Measurements from ENCODE around the gene TBX22.
"Not testable (repeated sequence)": the region's sequence is repeated elsewhere in the genome, so short reads cannot be mapped to it uniquely, and the experiment has no call there.

The TBX22 gene

GRCh38 chrX:80014141-80014940 is at the start of gene TBX22:
Gene TBX22 (plus strand): TSS chrX:80014753. CDS start chrX:80022270, 7,517 bp downstream.
- Histone ChIP-seq H3K9ac (ENCODE audit: low read length in 5 of 5) (no peak within 1 kb of the TSS), H3K4me1 (ENCODE audit: control insufficient read depth in 5 of 5, insufficient read depth in 5 of 5, low read length in 5 of 5) (no peaks in the 10 kb centered on the region), H3K36me3 (ENCODE audit: control insufficient read depth in 5 of 5, insufficient read depth in 5 of 5, low read length in 5 of 5) (no peaks in the 10 kb centered on the region), H3K9me3 (ENCODE audit: control insufficient read depth in 5 of 5, low read length in 5 of 5) (no peaks in the 10 kb centered on the region), H3K4me3 (ENCODE audit: low read depth in 1 of 5, low read length in 5 of 5) (no peak within 1 kb of the TSS), H3K27me3 (ENCODE audit: control insufficient read depth in 5 of 5, insufficient read depth in 4 of 5, low read length in 5 of 5) (peaks cover 4 to 22% (median 7%) of the 10 kb centered on the region in 5 donors), H3K27ac (ENCODE audit: low read depth, low read length) (no peak within 1 kb of the TSS)

- Histone ChIP-seq H3K9me3 (ENCODE audit: control insufficient read depth in 5 of 5, low read length in 5 of 5) (peaks cover 2 to 30% (median 13%) of the 10 kb centered on the region in 5 donors), H3K4me1 (ENCODE audit: control insufficient read depth in 5 of 5, insufficient read depth in 5 of 5, low read length in 5 of 5) (no peaks in the 10 kb centered on the region), H3K9ac (ENCODE audit: low read length in 5 of 5) (no peak overlapping the region), H3K27ac (ENCODE audit: low read depth, low read length) (no peak overlapping the region), H3K36me3 (ENCODE audit: control insufficient read depth in 5 of 5, insufficient read depth in 5 of 5, low read length in 5 of 5) (no peaks in the 10 kb centered on the region), H3K4me3 (ENCODE audit: low read depth in 1 of 5, low read length in 5 of 5) (no peak overlapping the region), H3K27me3 (ENCODE audit: control insufficient read depth in 5 of 5, insufficient read depth in 4 of 5, low read length in 5 of 5) (peaks cover 0 to 4% (median 0%) of the 10 kb centered on the region in 5 donors)
Measured at GRCh38 chrX:79975605-79976004, 38.9 kb upstream of the TBX22 start.

GRCh38 chrX:80004458-80004857 is 10.1 kb upstream of the TBX22 start:
- Histone ChIP-seq H3K4me3 (ENCODE audit: low read depth in 1 of 5, low read length in 5 of 5) (no peak overlapping the region), H3K36me3 (ENCODE audit: control insufficient read depth in 5 of 5, insufficient read depth in 5 of 5, low read length in 5 of 5) (no peaks in the 10 kb centered on the region), H3K9me3 (ENCODE audit: control insufficient read depth in 5 of 5, low read length in 5 of 5) (no peaks in the 10 kb centered on the region), H3K4me1 (ENCODE audit: control insufficient read depth in 5 of 5, insufficient read depth in 5 of 5, low read length in 5 of 5) (no peaks in the 10 kb centered on the region), H3K27ac (ENCODE audit: low read depth, low read length) (no peak overlapping the region), H3K27me3 (ENCODE audit: control insufficient read depth in 5 of 5, insufficient read depth in 4 of 5, low read length in 5 of 5) (no peaks in the 10 kb centered on the region), H3K9ac (ENCODE audit: low read length in 5 of 5) (no peak overlapping the region)

- no peak overlapping the region for H3K4me3 ChIP-seq (ENCODE audit: low read depth in 1 of 5, low read length in 5 of 5)
- no peaks in the 10 kb centered on the region for H3K9me3 ChIP-seq (ENCODE audit: control insufficient read depth in 5 of 5, low read length in 5 of 5)
- H3K4me1 ChIP-seq (ENCODE audit: control insufficient read depth in 5 of 5, insufficient read depth in 5 of 5, low read length in 5 of 5): no peaks in the 10 kb centered on the region
- no peak overlapping the region for H3K9ac ChIP-seq (ENCODE audit: low read length in 5 of 5)
- no peak overlapping the region for H3K27ac ChIP-seq (ENCODE audit: low read depth, low read length)
- H3K36me3 ChIP-seq (ENCODE audit: control insufficient read depth in 5 of 5, insufficient read depth in 5 of 5, low read length in 5 of 5): no peaks in the 10 kb centered on the region
- H3K27me3 ChIP-seq (ENCODE audit: control insufficient read depth in 5 of 5, insufficient read depth in 4 of 5, low read length in 5 of 5): peaks cover 4 to 22% (median 7%) of the 10 kb centered on the region in 5 donors
Measured at GRCh38 chrX:80011522-80011921, 3.0 kb upstream of the TBX22 start.

- Histone ChIP-seq H3K27me3 (ENCODE audit: control insufficient read depth in 5 of 5, insufficient read depth in 4 of 5, low read length in 5 of 5) (peaks cover 4 to 18% (median 7%) of the 10 kb centered on the region in 5 donors), H3K4me3 (ENCODE audit: low read depth in 1 of 5, low read length in 5 of 5) (no peak overlapping the region), H3K9ac (ENCODE audit: low read length in 5 of 5) (no peak overlapping the region), H3K4me1 (ENCODE audit: control insufficient read depth in 5 of 5, insufficient read depth in 5 of 5, low read length in 5 of 5) (no peaks in the 10 kb centered on the region), H3K27ac (ENCODE audit: low read depth, low read length) (no peak overlapping the region), H3K36me3 (ENCODE audit: control insufficient read depth in 5 of 5, insufficient read depth in 5 of 5, low read length in 5 of 5) (no peaks in the 10 kb centered on the region), H3K9me3 (ENCODE audit: control insufficient read depth in 5 of 5, low read length in 5 of 5) (no peaks in the 10 kb centered on the region)
Measured at GRCh38 chrX:80016182-80016581, 1.6 kb downstream of the TBX22 start.

GRCh38 chrX:80021621-80022020 is 7.1 kb downstream of the TBX22 start:
- H3K4me3 ChIP-seq (ENCODE audit: low read depth in 1 of 5, low read length in 5 of 5): no peak overlapping the region
- H3K9me3 ChIP-seq (ENCODE audit: control insufficient read depth in 5 of 5, low read length in 5 of 5): peaks cover 0 to 2% (median 0%) of the 10 kb centered on the region in 5 donors
- no peaks in the 10 kb centered on the region for H3K4me1 ChIP-seq (ENCODE audit: control insufficient read depth in 5 of 5, insufficient read depth in 5 of 5, low read length in 5 of 5)
- no peak overlapping the region for H3K9ac ChIP-seq (ENCODE audit: low read length in 5 of 5)
- H3K27me3 ChIP-seq (ENCODE audit: control insufficient read depth in 5 of 5, insufficient read depth in 4 of 5, low read length in 5 of 5): peaks cover 7 to 23% (median 13%) of the 10 kb centered on the region in 5 donors
- H3K27ac ChIP-seq (ENCODE audit: low read depth, low read length): no peak overlapping the region
- H3K36me3 ChIP-seq (ENCODE audit: control insufficient read depth in 5 of 5, insufficient read depth in 5 of 5, low read length in 5 of 5): no peaks in the 10 kb centered on the region

GRCh38 chrX:80022363-80023031 is 7.9 kb downstream of the TBX22 start:
- H3K4me1 ChIP-seq (ENCODE audit: control insufficient read depth in 5 of 5, insufficient read depth in 5 of 5, low read length in 5 of 5): no peaks in the 10 kb centered on the region
- H3K9me3 ChIP-seq (ENCODE audit: control insufficient read depth in 5 of 5, low read length in 5 of 5): peaks cover 0 to 2% (median 0%) of the 10 kb centered on the region in 5 donors
- no peaks in the 10 kb centered on the region for H3K36me3 ChIP-seq (ENCODE audit: control insufficient read depth in 5 of 5, insufficient read depth in 5 of 5, low read length in 5 of 5)
- peak overlapping the region in 1 of 5 donors; percentile 17 for H3K4me3 ChIP-seq (ENCODE audit: low read depth in 1 of 5, low read length in 5 of 5)
- no peak overlapping the region for H3K27ac ChIP-seq (ENCODE audit: low read depth, low read length)
- H3K27me3 ChIP-seq (ENCODE audit: control insufficient read depth in 5 of 5, insufficient read depth in 4 of 5, low read length in 5 of 5): peaks cover 7 to 23% (median 13%) of the 10 kb centered on the region in 5 donors
- H3K9ac ChIP-seq (ENCODE audit: low read length in 5 of 5): no peak overlapping the region

- H3K27me3 ChIP-seq (ENCODE audit: control insufficient read depth in 5 of 5, insufficient read depth in 4 of 5, low read length in 5 of 5): peaks cover 7 to 23% (median 13%) of the 10 kb centered on the region in 5 donors
Measured at GRCh38 chrX:80026116-80026515, 11.6 kb downstream of the TBX22 start.

GRCh38 chrX:80066156-80066555 is 51.6 kb downstream of the TBX22 start:
- H3K27ac ChIP-seq (ENCODE audit: low read depth, low read length); H3K4me1 ChIP-seq (ENCODE audit: control insufficient read depth in 5 of 5, insufficient read depth in 5 of 5, low read length in 5 of 5): not testable (repeated sequence)

More at GRCh38 chrX:80026116-80026515, 11.6 kb downstream of the TBX22 start:
- no peak overlapping the region for H3K4me3 ChIP-seq (ENCODE audit: low read depth in 1 of 5, low read length in 5 of 5)
- no peaks in the 10 kb centered on the region for H3K36me3 ChIP-seq (ENCODE audit: control insufficient read depth in 5 of 5, insufficient read depth in 5 of 5, low read length in 5 of 5)
- H3K27ac ChIP-seq (ENCODE audit: low read depth, low read length): no peak overlapping the region
- peaks cover 0 to 2% (median 0%) of the 10 kb centered on the region in 5 donors for H3K9me3 ChIP-seq (ENCODE audit: control insufficient read depth in 5 of 5, low read length in 5 of 5)
- H3K4me1 ChIP-seq (ENCODE audit: control insufficient read depth in 5 of 5, insufficient read depth in 5 of 5, low read length in 5 of 5): no peaks in the 10 kb centered on the region
- no peak overlapping the region for H3K9ac ChIP-seq (ENCODE audit: low read length in 5 of 5)

GRCh38 chrX:80075625-80076024 is 61.1 kb downstream of the TBX22 start:
- H3K9ac ChIP-seq (ENCODE audit: low read length in 5 of 5); H3K27me3 ChIP-seq (ENCODE audit: control insufficient read depth in 5 of 5, insufficient read depth in 4 of 5, low read length in 5 of 5); H3K36me3 ChIP-seq (ENCODE audit: control insufficient read depth in 5 of 5, insufficient read depth in 5 of 5, low read length in 5 of 5); H3K4me3 ChIP-seq (ENCODE audit: low read depth in 1 of 5, low read length in 5 of 5); H3K27ac ChIP-seq (ENCODE audit: low read depth, low read length); H3K4me1 ChIP-seq (ENCODE audit: control insufficient read depth in 5 of 5, insufficient read depth in 5 of 5, low read length in 5 of 5): not testable (repeated sequence)
- peaks cover 0 to 15% (median 7%) of the 10 kb centered on the region in 5 donors for H3K9me3 ChIP-seq (ENCODE audit: control insufficient read depth in 5 of 5, low read length in 5 of 5)

More at GRCh38 chrX:80066156-80066555, 51.6 kb downstream of the TBX22 start:
- H3K27me3 ChIP-seq (ENCODE audit: control insufficient read depth in 5 of 5, insufficient read depth in 4 of 5, low read length in 5 of 5); H3K9ac ChIP-seq (ENCODE audit: low read length in 5 of 5); H3K36me3 ChIP-seq (ENCODE audit: control insufficient read depth in 5 of 5, insufficient read depth in 5 of 5, low read length in 5 of 5): not testable (repeated sequence)
- Histone ChIP-seq H3K9me3 (ENCODE audit: control insufficient read depth in 5 of 5, low read length in 5 of 5) (peaks cover 0 to 28% (median 24%) of the 10 kb centered on the region in 5 donors), H3K4me3 (ENCODE audit: low read depth in 1 of 5, low read length in 5 of 5) (peak overlapping the region in 1 of 5 donors; percentile 9)
